ENCODE measurements around the gene RPL6.

Gene RPL6

DNA sequence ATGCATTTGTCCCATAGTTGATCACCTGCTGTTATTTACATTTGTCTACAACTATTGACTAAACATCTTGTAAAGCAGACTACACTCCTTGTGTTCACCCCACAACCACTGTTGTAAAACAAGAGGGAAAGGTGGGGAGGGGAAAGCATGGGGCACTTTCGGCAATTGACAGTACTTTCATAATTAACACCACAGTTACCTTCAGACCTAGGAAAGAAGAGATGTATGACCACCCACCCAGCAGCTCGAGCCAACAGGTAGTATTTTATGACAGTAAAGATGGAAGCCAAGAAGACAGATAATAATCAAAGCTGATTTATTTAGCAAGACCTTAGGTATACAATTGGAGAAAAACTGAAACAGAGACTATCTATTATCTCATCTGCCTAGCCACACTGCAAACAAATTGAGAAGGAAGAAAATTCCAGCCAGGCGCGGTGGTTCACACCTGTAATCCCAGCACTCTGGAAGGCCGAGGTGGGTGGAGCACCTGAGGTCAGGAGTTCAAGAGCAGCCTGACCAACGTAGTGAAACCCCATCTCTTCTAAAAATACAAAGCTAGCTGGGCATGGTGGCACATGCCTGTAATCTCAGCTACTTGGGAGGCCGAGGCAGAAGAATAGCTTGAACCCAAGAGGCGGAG, 38.4 kb downstream of the RPL6 start:
- TF ChIP-seq CTCF (IDR thresholded peaks at IDR 0.05; ENCODE audit: borderline replicate concordance, insufficient read depth, low read depth, low read length): no peak
- H3K4me3 ChIP-seq (ENCODE audit: low read depth, low read length): no peak overlapping the region

- no peak for TF ChIP-seq CTCF (IDR thresholded peaks at IDR 0.05; ENCODE audit: borderline replicate concordance, insufficient read depth, low read depth, low read length)
- H3K4me3 ChIP-seq (ENCODE audit: low read depth, low read length): no peak overlapping the region
Measured at GRCh38 chr12:112370199-112370598, 39.2 kb downstream of the RPL6 start.

- no peak for TF ChIP-seq CTCF (IDR thresholded peaks at IDR 0.05; ENCODE audit: borderline replicate concordance, insufficient read depth, low read depth, low read length)
Measured at GRCh38 chr12:112368856-112369255, 40.5 kb downstream of the RPL6 start.

DNA sequence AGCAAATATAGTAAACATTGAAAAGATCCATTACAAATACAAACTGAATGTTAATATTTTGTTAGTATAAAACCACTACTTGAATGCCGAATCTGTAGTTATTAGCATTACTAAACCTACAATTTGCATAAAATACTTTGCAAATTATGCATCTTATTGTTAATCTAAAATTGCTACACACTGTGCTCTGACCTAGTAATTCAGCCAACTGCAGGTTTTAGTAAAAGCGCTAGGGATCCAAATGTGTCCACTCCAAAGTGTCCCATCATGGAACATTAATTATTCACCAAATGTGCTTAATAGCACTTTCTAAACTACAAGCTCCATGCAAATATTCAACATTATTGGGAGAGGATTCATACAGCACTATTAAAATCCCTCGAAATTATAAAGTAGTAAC, 41.4 kb downstream of the RPL6 start:
- H3K4me3 ChIP-seq (ENCODE audit: low read depth, low read length): no peak overlapping the region
- no peak for TF ChIP-seq CTCF (IDR thresholded peaks at IDR 0.05; ENCODE audit: borderline replicate concordance, insufficient read depth, low read depth, low read length)

More at GRCh38 chr12:112368856-112369255, 40.5 kb downstream of the RPL6 start:
- no peak overlapping the region for H3K4me3 ChIP-seq (ENCODE audit: low read depth, low read length)

GRCh38 chr12:112362310-112362709, 47.1 kb downstream of the RPL6 start:
- no peak overlapping the region for H3K4me3 ChIP-seq (ENCODE audit: low read depth, low read length)
- TF ChIP-seq CTCF (IDR thresholded peaks at IDR 0.05; ENCODE audit: borderline replicate concordance, insufficient read depth, low read depth, low read length): no peak

GRCh38 chr12:112361271-112361670, 48.1 kb downstream of the RPL6 start:
- H3K4me3 ChIP-seq (ENCODE audit: low read depth, low read length): no peak overlapping the region
- no peak for TF ChIP-seq CTCF (IDR thresholded peaks at IDR 0.05; ENCODE audit: borderline replicate concordance, insufficient read depth, low read depth, low read length)

- no peak for TF ChIP-seq CTCF (IDR thresholded peaks at IDR 0.05; ENCODE audit: borderline replicate concordance, insufficient read depth, low read depth, low read length)
- H3K4me3 ChIP-seq (ENCODE audit: low read depth, low read length): no peak overlapping the region
Measured at GRCh38 chr12:112359290-112359689, 50.1 kb downstream of the RPL6 start.

All from GM12875 (cell line).